GM23338 (cell line): Measurements from ENCODE around the gene CACNA1S. TPM values are rescaled to one million over a fixed set of nuclear protein-coding genes. Genes with fewer than 3 reads are reported as not detected.

ENCODE experiments used
- ATAC-seq: fragments of 200-7000 bp; cut with Tn5 transposase; 3 replicates; pipeline ENCODE4 v1.9.1; 2020
- DNase-seq: peaks from one replicate; pipeline ENCODE4 v3.0.0-alpha.2; 2015; ENCODE audit warnings: low spot score
- H2AFZ ChIP-seq: fragments of 200-600 bp; sonication (generic); 2 replicates; pipeline ENCODE4 v1.8.0; 2016; ENCODE audit warnings: antibody characterized with exemption, mild to moderate bottlenecking, moderate library complexity
- H3F3A ChIP-seq: fragments of 200-600 bp; sonication (generic); replicated peaks from 2 replicates; pipeline ENCODE4 v1.8.0; 2017; ENCODE audit warnings: antibody characterized with exemption, mixed run types, low read depth
- H3K27ac ChIP-seq: fragments of 200-600 bp; sonication (generic); 2 replicates; pipeline ENCODE4 v1.6.1; 2016; ENCODE audit warnings: low read depth
- H3K27me3 ChIP-seq: fragments of 200-600 bp; sonication (generic); 2 replicates; pipeline ENCODE4 v1.8.0; 2016; ENCODE audit warnings: mild to moderate bottlenecking, mixed run types, moderate library complexity; ENCODE audit not compliant: insufficient read depth
- H3K36me3 ChIP-seq: fragments of 200-600 bp; sonication (generic); 2 replicates; pipeline ENCODE4 v1.8.0; 2016; ENCODE audit warnings: mild to moderate bottlenecking; ENCODE audit not compliant: insufficient read depth
- H3K4me1 ChIP-seq: fragments of 200-600 bp; sonication (generic); 2 replicates; pipeline ENCODE4 v1.8.0; 2016; ENCODE audit warnings: mild to moderate bottlenecking, moderate library complexity; ENCODE audit not compliant: insufficient read depth
- H3K4me2 ChIP-seq: fragments of 200-600 bp; sonication (generic); 2 replicates; pipeline ENCODE4 v1.7.1; 2017; ENCODE audit warnings: mixed run types
- H3K4me3 ChIP-seq: fragments of 200-600 bp; sonication (generic); 2 replicates; pipeline ENCODE4 v1.6.1; 2016; ENCODE audit warnings: mixed run types
- H3K79me2 ChIP-seq: fragments of 200-600 bp; sonication (generic); replicated peaks from 2 replicates; pipeline ENCODE4 v1.8.0; 2017; ENCODE audit warnings: mild to moderate bottlenecking; ENCODE audit not compliant: insufficient read depth
- H3K9me2 ChIP-seq: fragments of 200-600 bp; sonication (generic); 2 replicates; pipeline ENCODE4 v1.8.0; 2017; ENCODE audit not compliant: insufficient read depth
- H4K20me1 ChIP-seq: fragments of 200-600 bp; sonication (generic); replicated peaks from 2 replicates; pipeline ENCODE4 v1.8.0; 2017; ENCODE audit warnings: mild to moderate bottlenecking; ENCODE audit not compliant: insufficient read depth
- H3K27ac Mint-ChIP-seq: 2 replicates; pipeline ENCODE4 v1.8.0; 2020; ENCODE audit warnings: inconsistent platforms, mild to moderate bottlenecking, moderate library complexity, mixed read lengths
- H3K27me3 Mint-ChIP-seq: 3 replicates; pipeline ENCODE4 v1.8.0; 2022; ENCODE audit warnings: low read depth, mild to moderate bottlenecking, moderate library complexity, mixed read lengths, inconsistent platforms; ENCODE audit not compliant: insufficient read depth, poor library complexity
- H3K36me3 Mint-ChIP-seq: 3 replicates; pipeline ENCODE4 v1.8.0; 2021; ENCODE audit warnings: low read depth, mild to moderate bottlenecking, inconsistent platforms, moderate library complexity, mixed read lengths
- H3K4me1 Mint-ChIP-seq: 3 replicates; pipeline ENCODE4 v1.8.0; 2020; ENCODE audit warnings: mild to moderate bottlenecking, inconsistent platforms, mixed read lengths
- H3K4me3 Mint-ChIP-seq: 3 replicates; pipeline ENCODE4 v1.8.0; 2021; ENCODE audit warnings: moderate library complexity, mild to moderate bottlenecking, inconsistent platforms, mixed read lengths
- H3K9me3 Mint-ChIP-seq: 3 replicates; pipeline ENCODE4 v1.8.0; 2020; ENCODE audit warnings: moderate library complexity, mild to moderate bottlenecking, inconsistent platforms, mixed read lengths
- CREB1 ChIP-seq: fragments of 250-450 bp; sonication (Bioruptor Pico); IDR thresholded peaks from 2 replicates; pipeline ENCODE4 v1.5.0; 2020; ENCODE audit warnings: low read depth, mild to moderate bottlenecking, moderate library complexity
- EZH2 ChIP-seq: fragments of 200-600 bp; sonication (generic); IDR thresholded peaks from one replicate; pipeline ENCODE4 v1.8.0; 2017; ENCODE audit warnings: antibody characterized with exemption, mild to moderate bottlenecking, low read depth; ENCODE audit not compliant: unreplicated experiment
- EZH2phosphoT487 ChIP-seq: fragments of 200-600 bp; sonication (generic); IDR thresholded peaks from one replicate; pipeline ENCODE4 v1.8.1; 2018; ENCODE audit warnings: antibody characterized with exemption; ENCODE audit not compliant: unreplicated experiment
- JUNB ChIP-seq: IDR thresholded peaks from one replicate; pipeline ENCODE4 v1.6.1; 2016; ENCODE audit warnings: antibody characterized with exemption; ENCODE audit not compliant: unreplicated experiment
- NANOG ChIP-seq: IDR thresholded peaks from 2 replicates; pipeline ENCODE4 v1.6.1; 2016; ENCODE audit warnings: antibody characterized with exemption, borderline replicate concordance
- POLR2AphosphoS5 ChIP-seq: IDR thresholded peaks from 2 replicates; pipeline ENCODE4 v1.6.1; 2016; ENCODE audit warnings: antibody characterized with exemption, low read depth
- STAT1 ChIP-seq: IDR thresholded peaks from one replicate; pipeline ENCODE4 v1.6.1; 2016; ENCODE audit warnings: antibody characterized with exemption; ENCODE audit not compliant: unreplicated experiment
- ZNF114 ChIP-seq: fragments of 250-450 bp; sonication (Bioruptor Pico); IDR thresholded peaks from 2 replicates; pipeline ENCODE4 v1.5.0; 2020; ENCODE audit warnings: mild to moderate bottlenecking, moderate library complexity
- ZNF331 ChIP-seq: fragments of 250-450 bp; sonication (Bioruptor Pico); IDR thresholded peaks from 2 replicates; pipeline ENCODE4 v1.5.0; 2020; ENCODE audit warnings: low read depth, mild to moderate bottlenecking, moderate library complexity
- polyA plus RNA-seq: library from polyadenylated mRNA; unstranded; fragments of >200 nt; fragmentation: Nextera tagmentation; extraction: Ambion mirVana; gene quantifications from 2 replicates; pipeline ENCODE4 v1.2.1, GENCODE V29; 2016
- total RNA-seq: library from RNA; depleted of rRNA; stranded (reverse); fragments of >200 nt; shearing (Covaris generic); gene quantifications from 2 replicates; pipeline ENCODE4 v1.2.3, GENCODE V29; 2014
- TF ChIP-seq, protein P1 (sequence below): IDR thresholded peaks from 2 replicates; pipeline ENCODE4 v1.6.1; 2016; ENCODE audit warnings: antibody characterized with exemption
- TF ChIP-seq, protein P2 (sequence below): fragments of 250-450 bp; sonication (Bioruptor Pico); IDR thresholded peaks from 2 replicates; pipeline ENCODE4 v1.5.0; 2020; ENCODE audit warnings: mild to moderate bottlenecking, moderate library complexity
- TF ChIP-seq, protein P3 (sequence below): IDR thresholded peaks from one replicate; pipeline ENCODE4 v1.6.1; 2018; ENCODE audit warnings: antibody characterized with exemption; ENCODE audit not compliant: unreplicated experiment
- TF ChIP-seq, protein P4 (sequence below), 2 experiments: fragments of 200-600 bp in 1 of 2; sonication (generic) in 1 of 2; conservative IDR thresholded peaks; 2 replicates each; pipeline versions ENCODE4 v1.5.1 to v1.6.1; 2016 to 2017; ENCODE audit warnings: antibody characterized with exemption in 2 of 2, low read depth in 2 of 2, mild to moderate bottlenecking in 2 of 2, moderate library complexity in 1 of 2

CACNA1S gene
- total and polyA plus RNA-seq, 2 experiments from 2014 or later = 0.03 TPM; not detected in 1

DNA sequence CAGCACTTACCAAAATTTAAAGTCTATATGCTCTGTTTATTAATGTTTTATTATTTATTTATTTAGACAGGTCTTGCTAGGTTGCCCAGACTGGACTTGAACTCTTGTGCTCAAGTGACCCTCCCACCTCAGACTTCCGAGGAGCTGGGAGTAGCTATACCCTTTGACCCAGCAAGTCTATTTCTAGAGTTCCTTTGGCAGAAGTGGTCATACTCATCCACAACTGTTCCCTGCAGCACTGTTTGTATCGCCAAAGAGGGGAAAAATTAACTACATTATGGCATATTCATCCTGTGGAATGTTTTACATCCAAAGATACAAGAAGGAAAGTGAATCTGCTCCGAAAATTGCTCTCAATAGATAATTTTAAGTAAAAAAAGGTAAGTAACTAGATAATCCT lies 28.5 kb downstream of the CACNA1S start:
- Histone ChIP-seq H3K4me2 (no peak overlapping the region), H3F3A (no peaks in the 10 kb centered on the region), H3K9me2 (no peaks in the 10 kb centered on the region), H3K27me3 (no peaks in the 10 kb centered on the region), H3K36me3 (no peaks in the 10 kb centered on the region), H3K4me3 (no peak overlapping the region), H3K4me1 (no peaks in the 10 kb centered on the region), H3K79me2 (no peaks in the 10 kb centered on the region), H4K20me1 (no peaks in the 10 kb centered on the region), H2AFZ (no peak overlapping the region), H3K27ac (no peak overlapping the region)
- Mint-ChIP-seq H3K36me3 (no peaks in the 10 kb centered on the region), H3K27me3 (peaks cover 2% of the 10 kb centered on the region), H3K4me3 (no peak overlapping the region), H3K4me1 (no peaks in the 10 kb centered on the region; the same call in 2 of the 3 replicates), H3K9me3 (no peaks in the 10 kb centered on the region), H3K27ac (no peak overlapping the region)
- TF ChIP-seq EZH2 = no peak
- no peak for TF ChIP-seq ZNF331 (CRISPR knock-in tag)
- TF ChIP-seq, protein P1, sequence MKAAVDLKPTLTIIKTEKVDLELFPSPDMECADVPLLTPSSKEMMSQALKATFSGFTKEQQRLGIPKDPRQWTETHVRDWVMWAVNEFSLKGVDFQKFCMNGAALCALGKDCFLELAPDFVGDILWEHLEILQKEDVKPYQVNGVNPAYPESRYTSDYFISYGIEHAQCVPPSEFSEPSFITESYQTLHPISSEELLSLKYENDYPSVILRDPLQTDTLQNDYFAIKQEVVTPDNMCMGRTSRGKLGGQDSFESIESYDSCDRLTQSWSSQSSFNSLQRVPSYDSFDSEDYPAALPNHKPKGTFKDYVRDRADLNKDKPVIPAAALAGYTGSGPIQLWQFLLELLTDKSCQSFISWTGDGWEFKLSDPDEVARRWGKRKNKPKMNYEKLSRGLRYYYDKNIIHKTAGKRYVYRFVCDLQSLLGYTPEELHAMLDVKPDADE = no peak
- no peak for TF ChIP-seq POLR2AphosphoS5
- TF ChIP-seq CREB1 (CRISPR knock-in tag) = no peak
- no peak for TF ChIP-seq JUNB
- TF ChIP-seq, protein P2, sequence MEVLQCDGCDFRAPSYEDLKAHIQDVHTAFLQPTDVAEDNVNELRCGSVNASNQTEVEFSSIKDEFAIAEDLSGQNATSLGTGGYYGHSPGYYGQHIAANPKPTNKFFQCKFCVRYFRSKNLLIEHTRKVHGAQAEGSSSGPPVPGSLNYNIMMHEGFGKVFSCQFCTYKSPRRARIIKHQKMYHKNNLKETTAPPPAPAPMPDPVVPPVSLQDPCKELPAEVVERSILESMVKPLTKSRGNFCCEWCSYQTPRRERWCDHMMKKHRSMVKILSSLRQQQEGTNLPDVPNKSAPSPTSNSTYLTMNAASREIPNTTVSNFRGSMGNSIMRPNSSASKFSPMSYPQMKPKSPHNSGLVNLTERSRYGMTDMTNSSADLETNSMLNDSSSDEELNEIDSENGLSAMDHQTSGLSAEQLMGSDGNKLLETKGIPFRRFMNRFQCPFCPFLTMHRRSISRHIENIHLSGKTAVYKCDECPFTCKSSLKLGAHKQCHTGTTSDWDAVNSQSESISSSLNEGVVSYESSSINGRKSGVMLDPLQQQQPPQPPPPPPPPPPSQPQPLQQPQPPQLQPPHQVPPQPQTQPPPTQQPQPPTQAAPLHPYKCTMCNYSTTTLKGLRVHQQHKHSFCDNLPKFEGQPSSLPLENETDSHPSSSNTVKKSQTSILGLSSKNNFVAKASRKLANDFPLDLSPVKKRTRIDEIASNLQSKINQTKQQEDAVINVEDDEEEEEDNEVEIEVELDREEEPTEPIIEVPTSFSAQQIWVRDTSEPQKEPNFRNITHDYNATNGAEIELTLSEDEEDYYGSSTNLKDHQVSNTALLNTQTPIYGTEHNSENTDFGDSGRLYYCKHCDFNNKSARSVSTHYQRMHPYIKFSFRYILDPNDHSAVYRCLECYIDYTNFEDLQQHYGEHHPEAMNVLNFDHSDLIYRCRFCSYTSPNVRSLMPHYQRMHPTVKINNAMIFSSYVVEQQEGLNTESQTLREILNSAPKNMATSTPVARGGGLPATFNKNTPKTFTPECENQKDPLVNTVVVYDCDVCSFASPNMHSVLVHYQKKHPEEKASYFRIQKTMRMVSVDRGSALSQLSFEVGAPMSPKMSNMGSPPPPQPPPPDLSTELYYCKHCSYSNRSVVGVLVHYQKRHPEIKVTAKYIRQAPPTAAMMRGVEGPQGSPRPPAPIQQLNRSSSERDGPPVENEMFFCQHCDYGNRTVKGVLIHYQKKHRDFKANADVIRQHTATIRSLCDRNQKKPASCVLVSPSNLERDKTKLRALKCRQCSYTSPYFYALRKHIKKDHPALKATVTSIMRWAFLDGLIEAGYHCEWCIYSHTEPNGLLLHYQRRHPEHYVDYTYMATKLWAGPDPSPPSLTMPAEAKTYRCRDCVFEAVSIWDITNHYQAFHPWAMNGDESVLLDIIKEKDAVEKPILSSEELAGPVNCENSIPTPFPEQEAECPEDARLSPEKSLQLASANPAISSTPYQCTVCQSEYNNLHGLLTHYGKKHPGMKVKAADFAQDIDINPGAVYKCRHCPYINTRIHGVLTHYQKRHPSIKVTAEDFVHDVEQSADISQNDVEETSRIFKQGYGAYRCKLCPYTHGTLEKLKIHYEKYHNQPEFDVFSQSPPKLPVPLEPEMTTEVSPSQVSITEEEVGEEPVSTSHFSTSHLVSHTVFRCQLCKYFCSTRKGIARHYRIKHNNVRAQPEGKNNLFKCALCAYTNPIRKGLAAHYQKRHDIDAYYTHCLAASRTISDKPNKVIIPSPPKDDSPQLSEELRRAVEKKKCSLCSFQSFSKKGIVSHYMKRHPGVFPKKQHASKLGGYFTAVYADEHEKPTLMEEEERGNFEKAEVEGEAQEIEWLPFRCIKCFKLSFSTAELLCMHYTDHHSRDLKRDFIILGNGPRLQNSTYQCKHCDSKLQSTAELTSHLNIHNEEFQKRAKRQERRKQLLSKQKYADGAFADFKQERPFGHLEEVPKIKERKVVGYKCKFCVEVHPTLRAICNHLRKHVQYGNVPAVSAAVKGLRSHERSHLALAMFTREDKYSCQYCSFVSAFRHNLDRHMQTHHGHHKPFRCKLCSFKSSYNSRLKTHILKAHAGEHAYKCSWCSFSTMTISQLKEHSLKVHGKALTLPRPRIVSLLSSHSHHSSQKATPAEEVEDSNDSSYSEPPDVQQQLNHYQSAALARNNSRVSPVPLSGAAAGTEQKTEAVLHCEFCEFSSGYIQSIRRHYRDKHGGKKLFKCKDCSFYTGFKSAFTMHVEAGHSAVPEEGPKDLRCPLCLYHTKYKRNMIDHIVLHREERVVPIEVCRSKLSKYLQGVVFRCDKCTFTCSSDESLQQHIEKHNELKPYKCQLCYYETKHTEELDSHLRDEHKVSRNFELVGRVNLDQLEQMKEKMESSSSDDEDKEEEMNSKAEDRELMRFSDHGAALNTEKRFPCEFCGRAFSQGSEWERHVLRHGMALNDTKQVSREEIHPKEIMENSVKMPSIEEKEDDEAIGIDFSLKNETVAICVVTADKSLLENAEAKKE (CRISPR knock-in tag) = no peak
- no peak for TF ChIP-seq EZH2phosphoT487
- no peak for TF ChIP-seq NANOG
- TF ChIP-seq STAT1 = no peak
- no peak for TF ChIP-seq ZNF114 (CRISPR knock-in tag)
- TF ChIP-seq, protein P3, sequence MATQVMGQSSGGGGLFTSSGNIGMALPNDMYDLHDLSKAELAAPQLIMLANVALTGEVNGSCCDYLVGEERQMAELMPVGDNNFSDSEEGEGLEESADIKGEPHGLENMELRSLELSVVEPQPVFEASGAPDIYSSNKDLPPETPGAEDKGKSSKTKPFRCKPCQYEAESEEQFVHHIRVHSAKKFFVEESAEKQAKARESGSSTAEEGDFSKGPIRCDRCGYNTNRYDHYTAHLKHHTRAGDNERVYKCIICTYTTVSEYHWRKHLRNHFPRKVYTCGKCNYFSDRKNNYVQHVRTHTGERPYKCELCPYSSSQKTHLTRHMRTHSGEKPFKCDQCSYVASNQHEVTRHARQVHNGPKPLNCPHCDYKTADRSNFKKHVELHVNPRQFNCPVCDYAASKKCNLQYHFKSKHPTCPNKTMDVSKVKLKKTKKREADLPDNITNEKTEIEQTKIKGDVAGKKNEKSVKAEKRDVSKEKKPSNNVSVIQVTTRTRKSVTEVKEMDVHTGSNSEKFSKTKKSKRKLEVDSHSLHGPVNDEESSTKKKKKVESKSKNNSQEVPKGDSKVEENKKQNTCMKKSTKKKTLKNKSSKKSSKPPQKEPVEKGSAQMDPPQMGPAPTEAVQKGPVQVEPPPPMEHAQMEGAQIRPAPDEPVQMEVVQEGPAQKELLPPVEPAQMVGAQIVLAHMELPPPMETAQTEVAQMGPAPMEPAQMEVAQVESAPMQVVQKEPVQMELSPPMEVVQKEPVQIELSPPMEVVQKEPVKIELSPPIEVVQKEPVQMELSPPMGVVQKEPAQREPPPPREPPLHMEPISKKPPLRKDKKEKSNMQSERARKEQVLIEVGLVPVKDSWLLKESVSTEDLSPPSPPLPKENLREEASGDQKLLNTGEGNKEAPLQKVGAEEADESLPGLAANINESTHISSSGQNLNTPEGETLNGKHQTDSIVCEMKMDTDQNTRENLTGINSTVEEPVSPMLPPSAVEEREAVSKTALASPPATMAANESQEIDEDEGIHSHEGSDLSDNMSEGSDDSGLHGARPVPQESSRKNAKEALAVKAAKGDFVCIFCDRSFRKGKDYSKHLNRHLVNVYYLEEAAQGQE = no peak
- TF ChIP-seq, protein P4, sequence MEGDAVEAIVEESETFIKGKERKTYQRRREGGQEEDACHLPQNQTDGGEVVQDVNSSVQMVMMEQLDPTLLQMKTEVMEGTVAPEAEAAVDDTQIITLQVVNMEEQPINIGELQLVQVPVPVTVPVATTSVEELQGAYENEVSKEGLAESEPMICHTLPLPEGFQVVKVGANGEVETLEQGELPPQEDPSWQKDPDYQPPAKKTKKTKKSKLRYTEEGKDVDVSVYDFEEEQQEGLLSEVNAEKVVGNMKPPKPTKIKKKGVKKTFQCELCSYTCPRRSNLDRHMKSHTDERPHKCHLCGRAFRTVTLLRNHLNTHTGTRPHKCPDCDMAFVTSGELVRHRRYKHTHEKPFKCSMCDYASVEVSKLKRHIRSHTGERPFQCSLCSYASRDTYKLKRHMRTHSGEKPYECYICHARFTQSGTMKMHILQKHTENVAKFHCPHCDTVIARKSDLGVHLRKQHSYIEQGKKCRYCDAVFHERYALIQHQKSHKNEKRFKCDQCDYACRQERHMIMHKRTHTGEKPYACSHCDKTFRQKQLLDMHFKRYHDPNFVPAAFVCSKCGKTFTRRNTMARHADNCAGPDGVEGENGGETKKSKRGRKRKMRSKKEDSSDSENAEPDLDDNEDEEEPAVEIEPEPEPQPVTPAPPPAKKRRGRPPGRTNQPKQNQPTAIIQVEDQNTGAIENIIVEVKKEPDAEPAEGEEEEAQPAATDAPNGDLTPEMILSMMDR (conservative IDR thresholded peaks at IDR 0.05; ENCODE audit: low read depth in 2 of 2) = no peak
- ATAC-seq (no peak), DNase-seq (no peak)
